WERI-Rb-1 (cell line): ENCODE data around the gene UNC80.

Experiments used
- DNase-seq: peaks from one replicate; pipeline ENCODE4 v3.0.0-alpha.2; 2020
- H3K27ac ChIP-seq: fragments of 250-450 bp; sonication (Bioruptor Pico); 2 replicates; pipeline ENCODE4 v1.5.1; 2020; ENCODE audit warnings: mild to moderate bottlenecking, moderate library complexity
- H3K27me3 ChIP-seq: fragments of 250-450 bp; sonication (Bioruptor Pico); 2 replicates; pipeline ENCODE4 v1.5.1; 2021; ENCODE audit warnings: mild to moderate bottlenecking, low read depth, moderate library complexity; ENCODE audit not compliant: insufficient read depth, severe bottlenecking
- H3K36me3 ChIP-seq: fragments of 250-450 bp; sonication (Bioruptor Pico); 2 replicates; pipeline ENCODE4 v1.5.1; 2020; ENCODE audit warnings: mild to moderate bottlenecking, moderate library complexity
- H3K4me3 ChIP-seq: 2 replicates; pipeline ENCODE4 v1.5.1; 2011; ENCODE audit warnings: low read depth, mild to moderate bottlenecking, control low read depth, low read length
- H3K9me3 ChIP-seq: fragments of 250-450 bp; sonication (Bioruptor Pico); 2 replicates; pipeline ENCODE4 v1.5.1; 2021; ENCODE audit warnings: mild to moderate bottlenecking, moderate library complexity; ENCODE audit not compliant: severe bottlenecking
- TF ChIP-seq, protein P1 (sequence below): IDR thresholded peaks from 2 replicates; pipeline ENCODE4 v1.5.1; 2011; ENCODE audit warnings: low read depth, mild to moderate bottlenecking, control low read depth, inconsistent platforms, low read length

UNC80 gene

DNA sequence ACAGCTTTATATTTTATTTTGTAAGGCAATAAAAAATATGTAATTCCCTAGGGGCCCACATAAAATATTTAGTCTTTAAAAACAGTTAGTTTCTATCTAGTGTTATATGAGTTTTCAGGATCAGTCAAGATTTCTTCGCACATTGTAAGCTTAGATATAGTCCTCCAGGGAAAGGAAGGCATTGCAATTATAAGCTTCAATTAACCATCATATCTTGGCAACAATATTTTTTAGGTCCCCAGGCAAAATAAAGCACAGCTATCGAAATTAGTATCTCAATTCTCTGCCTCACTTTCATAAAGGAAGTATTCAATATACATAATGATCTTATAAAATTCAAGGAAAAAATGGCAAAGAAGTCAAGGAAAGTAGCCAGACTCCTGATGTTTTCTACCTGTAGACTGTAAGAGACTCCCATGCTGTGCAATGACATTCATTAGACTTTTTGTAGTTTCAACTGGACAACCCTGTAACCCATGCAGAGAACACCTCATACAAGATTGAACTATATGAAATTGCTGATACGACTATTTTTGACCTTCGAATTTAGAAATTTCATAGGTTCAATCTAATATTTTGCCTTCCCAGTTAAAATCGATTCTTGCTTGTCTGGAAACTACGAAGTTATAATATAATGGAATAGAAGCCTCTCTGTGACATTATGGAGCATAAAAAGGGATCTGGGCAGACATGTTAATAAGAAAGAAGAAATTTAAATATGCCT is 96.8 kb downstream of the UNC80 start:
- Histone ChIP-seq H3K27ac (no peak overlapping the region), H3K9me3 (no peaks in the 10 kb centered on the region), H3K4me3 (no peak overlapping the region), H3K27me3 (no peaks in the 10 kb centered on the region), H3K36me3 (no peaks in the 10 kb centered on the region)
- DNase-seq = no peak
- TF ChIP-seq, protein P1, sequence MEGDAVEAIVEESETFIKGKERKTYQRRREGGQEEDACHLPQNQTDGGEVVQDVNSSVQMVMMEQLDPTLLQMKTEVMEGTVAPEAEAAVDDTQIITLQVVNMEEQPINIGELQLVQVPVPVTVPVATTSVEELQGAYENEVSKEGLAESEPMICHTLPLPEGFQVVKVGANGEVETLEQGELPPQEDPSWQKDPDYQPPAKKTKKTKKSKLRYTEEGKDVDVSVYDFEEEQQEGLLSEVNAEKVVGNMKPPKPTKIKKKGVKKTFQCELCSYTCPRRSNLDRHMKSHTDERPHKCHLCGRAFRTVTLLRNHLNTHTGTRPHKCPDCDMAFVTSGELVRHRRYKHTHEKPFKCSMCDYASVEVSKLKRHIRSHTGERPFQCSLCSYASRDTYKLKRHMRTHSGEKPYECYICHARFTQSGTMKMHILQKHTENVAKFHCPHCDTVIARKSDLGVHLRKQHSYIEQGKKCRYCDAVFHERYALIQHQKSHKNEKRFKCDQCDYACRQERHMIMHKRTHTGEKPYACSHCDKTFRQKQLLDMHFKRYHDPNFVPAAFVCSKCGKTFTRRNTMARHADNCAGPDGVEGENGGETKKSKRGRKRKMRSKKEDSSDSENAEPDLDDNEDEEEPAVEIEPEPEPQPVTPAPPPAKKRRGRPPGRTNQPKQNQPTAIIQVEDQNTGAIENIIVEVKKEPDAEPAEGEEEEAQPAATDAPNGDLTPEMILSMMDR = no peak

DNA sequence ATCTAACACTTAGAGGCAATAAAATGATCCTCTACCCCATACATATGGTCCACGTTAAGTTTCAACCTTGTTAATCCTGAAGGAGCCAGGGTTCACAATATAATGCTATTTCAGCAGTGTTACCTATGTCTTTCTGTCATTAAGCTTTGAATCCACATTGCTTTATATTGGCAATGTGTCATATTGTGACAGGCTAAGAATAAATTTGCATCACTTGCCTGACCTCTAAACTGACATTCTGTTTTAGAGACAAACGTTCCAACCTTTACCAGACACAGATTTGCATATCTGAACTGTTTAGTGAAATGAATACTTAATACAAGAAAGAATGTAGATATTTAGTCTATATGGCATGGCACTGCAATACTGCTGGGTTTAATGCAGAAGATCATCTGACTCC is 98.4 kb downstream of the UNC80 start:
- H3K9me3 ChIP-seq = no peaks in the 10 kb centered on the region
- TF ChIP-seq, protein P1 = no peak

DNA sequence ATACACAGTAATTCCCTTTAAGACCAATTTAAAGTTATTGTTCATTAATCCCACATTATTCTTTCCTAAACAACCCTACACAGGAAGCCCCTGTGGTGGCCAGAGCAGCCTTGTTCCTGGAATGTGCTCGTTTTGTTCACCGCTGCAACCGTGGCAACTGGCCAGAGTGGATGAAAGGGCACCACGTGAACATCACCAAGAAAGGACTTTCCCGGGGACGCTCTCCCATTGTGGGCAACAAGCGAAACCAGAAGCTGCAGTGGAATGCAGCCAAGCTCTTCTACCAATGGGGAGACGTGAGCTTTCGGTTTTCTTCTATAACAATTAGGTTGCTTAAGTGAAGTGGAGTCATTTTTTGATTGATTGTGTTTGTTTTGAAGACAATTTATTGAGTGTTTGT is 101.0 kb downstream of the UNC80 start:
- H3K27ac ChIP-seq = no peak overlapping the region
- H3K27me3 ChIP-seq = no peaks in the 10 kb centered on the region
- DNase-seq = no peak
- H3K9me3 ChIP-seq = no peaks in the 10 kb centered on the region
- no peak overlapping the region for H3K4me3 ChIP-seq
- TF ChIP-seq, protein P1 = no peak
- H3K36me3 ChIP-seq = no peaks in the 10 kb centered on the region

More for the DNA sequence above, 98.4 kb downstream of the UNC80 start:
- Histone ChIP-seq H3K36me3 (no peaks in the 10 kb centered on the region), H3K27ac (no peak overlapping the region), H3K27me3 (no peaks in the 10 kb centered on the region), H3K4me3 (no peak overlapping the region)
- no peak for DNase-seq

DNA sequence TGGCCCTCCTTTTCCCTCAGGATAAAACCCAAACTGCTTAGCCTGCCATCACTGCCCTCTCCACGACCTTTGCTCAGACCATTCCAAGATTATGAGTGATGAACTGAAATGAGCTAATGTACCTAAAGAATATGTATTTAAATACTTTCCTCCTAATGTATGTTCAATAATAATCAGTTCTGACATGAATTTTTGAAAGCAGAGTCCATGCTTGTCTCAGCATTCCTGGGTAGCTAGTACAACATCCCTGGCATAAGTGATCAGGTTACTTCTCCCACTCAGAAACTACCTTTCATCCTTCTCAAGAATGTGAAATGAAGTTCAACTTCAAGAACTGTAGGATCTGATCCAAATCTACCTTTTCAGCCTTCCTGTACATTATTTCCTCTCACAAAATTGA is 103.6 kb downstream of the UNC80 start:
- TF ChIP-seq, protein P1 = no peak
- H3K36me3 ChIP-seq = no peaks in the 10 kb centered on the region
- H3K9me3 ChIP-seq = no peaks in the 10 kb centered on the region
- H3K27ac ChIP-seq = no peak overlapping the region
- H3K27me3 ChIP-seq = no peaks in the 10 kb centered on the region
- no peak for DNase-seq
- H3K4me3 ChIP-seq = no peak overlapping the region

DNA sequence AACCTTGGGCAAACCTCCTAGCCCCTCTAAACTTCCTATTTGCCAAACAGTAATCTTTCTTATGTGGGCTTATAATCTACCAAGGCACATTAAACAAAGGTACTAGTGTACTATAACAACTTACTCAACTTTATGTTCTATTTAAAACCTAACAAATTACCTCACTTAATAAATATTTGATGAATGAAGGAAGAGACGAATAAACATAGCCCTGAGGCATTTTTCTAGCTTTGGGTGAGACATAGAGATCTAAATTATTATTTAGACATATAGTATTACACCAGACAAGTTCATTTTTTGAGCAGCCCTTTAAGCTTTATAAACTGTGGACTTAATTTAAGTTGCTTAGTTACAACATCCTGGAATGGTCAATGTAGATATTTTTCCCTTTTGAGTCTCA is 104.6 kb downstream of the UNC80 start:
- TF ChIP-seq, protein P1 = no peak
- H3K4me3 ChIP-seq = no peak overlapping the region
- no peaks in the 10 kb centered on the region for H3K36me3 ChIP-seq
- H3K27me3 ChIP-seq = no peaks in the 10 kb centered on the region
- no peaks in the 10 kb centered on the region for H3K9me3 ChIP-seq
- H3K27ac ChIP-seq = no peak overlapping the region
- DNase-seq = no peak

DNA sequence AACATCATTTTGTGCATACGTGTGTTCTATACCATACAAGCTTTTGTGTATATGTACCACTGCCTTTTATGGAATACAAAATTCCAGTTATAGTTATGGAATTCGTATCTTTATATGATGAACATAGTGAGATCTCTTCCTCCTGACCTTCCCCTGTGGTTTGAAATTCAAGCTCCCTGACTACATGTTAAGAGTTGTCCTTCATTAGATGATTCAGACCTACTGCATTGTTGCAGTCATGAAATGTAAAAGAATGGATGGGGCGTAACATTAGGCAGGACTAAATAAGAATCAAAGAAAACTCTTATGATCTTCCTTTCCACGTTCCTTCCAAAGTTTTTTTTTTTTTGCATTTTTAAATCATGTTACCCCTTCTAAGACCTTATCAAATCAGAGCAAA is 107.1 kb downstream of the UNC80 start:
- no peak overlapping the region for H3K27ac ChIP-seq
- DNase-seq = no peak
- TF ChIP-seq, protein P1 = no peak
- no peaks in the 10 kb centered on the region for H3K36me3 ChIP-seq
- H3K27me3 ChIP-seq = no peaks in the 10 kb centered on the region
- H3K9me3 ChIP-seq = no peaks in the 10 kb centered on the region
- no peak overlapping the region for H3K4me3 ChIP-seq
